ENCODE results near the gene EEF1AKMT2. TPM values are rescaled to one million over a fixed set of nuclear protein-coding genes. Genes with fewer than 3 reads are reported as not detected.
A peak's percentile ranks its signal among the peaks of the same experiment; 100 is the strongest.

EEF1AKMT2 gene
- total RNA-seq, 1 donor from 2014 or later = 10.0 TPM

DNA sequence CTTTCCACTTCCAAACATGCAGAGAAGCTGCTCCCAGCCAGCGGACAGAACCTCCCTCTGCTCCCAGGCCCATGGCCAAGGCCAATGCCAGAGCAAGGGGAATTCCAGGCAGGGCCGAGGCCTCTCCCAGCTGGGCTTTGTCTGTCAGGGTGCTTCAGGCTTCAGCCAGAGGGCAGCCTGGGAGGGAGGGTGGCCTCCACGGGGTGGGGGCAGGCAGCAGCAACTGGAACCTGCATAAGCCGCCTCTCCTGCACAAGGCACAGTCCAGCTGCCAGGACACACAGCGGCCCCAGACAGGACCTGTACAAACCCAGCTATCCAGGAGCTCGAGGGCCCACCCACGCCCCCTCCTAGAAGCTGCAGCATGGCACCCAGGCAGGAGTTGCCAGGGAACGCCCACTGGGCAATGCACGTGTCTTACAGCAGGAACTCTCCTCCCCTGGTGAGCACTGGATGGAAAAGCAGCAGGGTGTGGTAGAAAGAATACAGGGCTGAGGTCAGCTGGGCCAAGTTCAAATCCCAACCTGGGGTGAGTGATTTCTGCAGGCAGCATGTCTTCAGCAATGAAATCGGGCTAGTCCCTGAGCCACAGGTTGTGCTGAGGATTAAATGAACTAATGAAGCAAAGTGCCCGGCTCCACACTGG, 55.1 kb downstream of the EEF1AKMT2 start:
- peak; percentile 71 for ATAC-seq

DNA sequence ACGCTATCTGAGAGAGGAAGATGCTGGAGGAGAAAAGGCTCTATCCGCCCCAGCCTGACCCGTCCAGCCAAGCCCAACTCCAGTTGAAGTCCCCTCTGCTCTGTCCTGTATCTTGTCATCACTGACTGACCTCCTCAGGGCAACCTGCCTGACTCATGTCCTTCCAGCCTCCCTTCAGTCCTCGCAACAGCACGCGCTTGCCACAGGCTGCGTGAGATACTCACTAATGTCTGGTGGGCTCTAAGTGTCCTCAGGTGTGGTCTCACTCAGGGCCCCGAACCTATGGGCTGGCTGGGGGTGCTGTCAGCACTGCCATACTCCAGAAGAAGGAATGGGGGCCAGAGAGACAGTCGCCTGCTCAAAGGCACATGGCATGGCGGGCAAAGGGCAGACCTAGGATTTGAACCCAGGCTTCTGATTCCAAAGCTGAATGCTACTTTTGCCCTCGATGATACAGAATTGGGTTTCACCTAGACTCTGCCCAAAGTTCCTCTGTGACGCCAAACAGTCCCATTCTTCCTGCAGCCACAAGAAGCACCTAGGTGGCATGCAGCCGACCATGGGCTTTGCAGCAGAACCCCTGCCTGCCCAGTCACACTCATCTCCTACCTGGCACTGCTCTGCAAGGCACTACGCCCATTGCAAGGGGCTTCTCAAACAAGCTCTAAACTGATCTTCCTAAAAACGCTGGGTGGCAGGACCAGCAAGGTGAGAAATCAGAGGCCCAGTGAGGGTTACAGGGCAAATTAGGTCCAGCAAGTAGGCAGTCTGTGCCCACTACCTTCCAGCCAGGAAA, 56.0 kb downstream of the EEF1AKMT2 start:
- ATAC-seq = no peak

DNA sequence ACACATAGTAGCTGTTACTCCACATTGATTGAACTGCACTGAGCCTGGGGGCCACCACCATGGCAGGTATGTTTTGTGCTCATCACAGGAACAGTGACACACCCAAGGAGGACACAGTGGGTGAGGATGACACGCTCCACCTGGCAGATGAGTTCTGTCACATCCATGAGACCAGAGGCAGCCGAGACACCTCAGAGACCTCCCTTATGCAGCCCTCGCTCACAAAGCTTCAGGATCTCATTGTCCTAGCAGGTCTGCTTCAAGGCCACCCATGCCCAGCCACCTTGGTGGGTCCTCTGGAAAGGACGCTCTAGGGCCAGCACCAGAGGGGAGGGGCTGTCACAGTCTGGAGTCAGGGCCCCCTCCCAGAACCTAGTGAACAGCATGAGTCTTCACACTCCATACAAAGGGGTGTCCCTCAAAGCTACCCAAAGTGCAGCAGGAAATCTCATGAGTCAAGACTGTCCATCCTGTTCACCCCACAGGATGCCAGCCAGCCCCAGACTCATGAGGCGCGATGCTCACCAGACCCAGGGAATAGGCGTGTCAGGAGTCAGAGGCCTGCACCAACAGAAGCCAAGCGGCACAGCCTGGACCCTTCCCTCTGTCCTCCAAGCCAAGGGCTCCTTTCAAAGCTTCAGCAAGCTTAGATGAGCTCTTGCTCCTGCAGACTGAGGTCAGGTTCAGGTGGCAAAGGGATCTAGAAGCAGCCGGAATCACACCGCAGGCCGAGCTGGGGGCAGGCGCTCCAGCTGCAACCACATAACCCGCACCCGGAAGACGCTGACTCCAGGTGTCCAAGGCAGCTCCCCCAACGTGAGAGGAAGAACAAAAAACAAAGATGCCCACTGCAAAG, 57.1 kb downstream of the EEF1AKMT2 start:
- no peak for ATAC-seq

DNA sequence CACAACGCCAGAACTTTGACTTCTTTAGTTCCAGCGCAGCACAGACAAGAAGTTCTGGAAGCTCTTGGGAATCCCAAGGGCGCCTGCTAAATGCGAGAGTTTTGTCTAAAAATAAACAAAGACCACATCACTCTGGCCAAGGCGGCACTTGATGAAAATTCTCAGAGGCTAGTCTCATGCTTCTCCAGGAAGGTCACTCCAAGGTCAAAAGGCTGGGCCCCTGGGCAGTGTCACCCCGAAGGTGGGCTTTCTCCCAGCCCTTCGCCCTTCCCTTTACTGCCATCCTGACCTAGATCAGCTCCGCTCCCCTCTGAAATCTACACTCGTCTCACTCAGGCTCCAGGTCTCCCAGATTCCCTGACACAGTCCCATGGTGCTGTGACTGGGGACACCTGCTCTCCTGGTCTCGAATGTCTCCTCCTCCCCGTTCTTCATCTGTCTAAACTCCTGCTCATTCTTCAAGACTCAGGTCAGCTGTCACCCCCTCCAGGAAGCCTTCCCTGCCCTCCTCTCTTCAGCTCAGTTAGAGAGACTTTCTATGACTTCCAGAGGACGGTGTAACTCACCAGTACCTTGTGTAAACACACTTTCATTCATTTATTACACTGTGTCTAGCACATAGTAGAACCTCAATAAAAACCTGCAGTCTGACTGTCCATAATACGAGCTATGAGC, 58.0 kb downstream of the EEF1AKMT2 start:
- no peak for ATAC-seq

DNA sequence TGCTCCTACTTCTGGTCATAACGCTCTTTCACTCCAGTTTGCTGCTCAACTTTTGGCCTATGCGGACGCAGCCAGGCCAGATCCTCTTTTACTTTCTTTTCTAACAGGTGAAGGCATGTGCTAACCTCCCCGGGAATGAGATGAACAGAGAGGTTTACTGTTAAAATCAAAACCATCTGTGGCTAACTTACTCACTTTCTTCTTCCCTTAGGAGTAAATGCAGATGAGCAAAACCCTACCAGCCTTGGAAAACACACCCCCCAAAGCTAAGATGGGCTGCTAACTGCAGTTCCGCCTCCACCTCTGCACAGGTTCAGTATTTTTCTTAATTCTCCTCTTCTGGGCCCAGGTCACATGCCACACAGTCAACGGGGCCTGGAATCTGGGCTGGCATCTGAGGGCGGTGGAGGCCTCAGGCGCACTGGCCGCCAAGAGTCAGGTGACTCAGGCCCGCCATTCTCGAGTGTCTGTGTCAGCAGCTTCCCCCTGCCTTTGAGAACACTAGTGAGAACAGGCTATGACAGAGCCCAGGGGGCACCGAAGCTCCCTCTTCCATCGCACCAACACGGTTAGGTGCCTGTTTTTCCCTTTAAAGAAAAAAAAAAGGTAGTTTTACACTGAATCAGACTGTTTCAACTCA, 58.6 kb downstream of the EEF1AKMT2 start:
- peak; percentile 59 for ATAC-seq

DNA sequence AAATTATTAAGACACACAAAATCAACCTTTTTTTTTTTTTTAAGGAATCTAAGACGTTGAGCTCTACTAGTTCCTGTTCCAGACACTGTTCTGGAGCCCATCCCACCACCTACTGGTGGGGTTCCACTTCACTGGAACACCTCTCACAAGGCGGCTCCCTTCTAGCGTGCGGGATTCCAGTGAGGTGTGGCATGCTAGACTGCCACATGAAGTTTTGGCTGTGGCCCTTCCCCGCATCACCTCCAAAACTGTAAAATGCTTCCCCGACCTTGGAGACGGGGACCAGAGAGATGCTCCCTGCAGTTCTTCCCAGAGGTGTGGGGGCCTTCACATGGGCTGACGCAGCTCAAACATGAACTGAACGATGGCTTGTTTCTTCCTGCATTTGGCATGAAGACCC, 60.1 kb downstream of the EEF1AKMT2 start:
- no peak for ATAC-seq

DNA sequence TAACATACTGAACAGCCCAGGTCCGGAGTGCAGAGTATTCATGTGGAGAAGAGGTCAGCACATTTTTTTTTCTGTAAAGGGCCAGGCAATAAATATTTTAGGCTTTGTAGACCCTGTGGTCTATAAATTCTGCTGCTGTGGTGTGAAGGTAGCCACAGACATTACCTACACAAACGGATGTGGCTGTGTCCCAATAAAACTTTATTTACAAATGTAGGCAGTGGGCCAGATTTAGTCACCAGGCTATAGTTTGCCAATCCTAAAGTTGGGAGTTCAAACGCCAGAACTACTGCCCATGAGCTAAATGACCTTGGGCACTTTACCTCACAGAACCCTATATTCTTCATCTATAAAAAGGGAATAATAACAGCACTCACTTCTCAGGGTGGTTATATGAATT, 60.9 kb downstream of the EEF1AKMT2 start:
- ATAC-seq = no peak

DNA sequence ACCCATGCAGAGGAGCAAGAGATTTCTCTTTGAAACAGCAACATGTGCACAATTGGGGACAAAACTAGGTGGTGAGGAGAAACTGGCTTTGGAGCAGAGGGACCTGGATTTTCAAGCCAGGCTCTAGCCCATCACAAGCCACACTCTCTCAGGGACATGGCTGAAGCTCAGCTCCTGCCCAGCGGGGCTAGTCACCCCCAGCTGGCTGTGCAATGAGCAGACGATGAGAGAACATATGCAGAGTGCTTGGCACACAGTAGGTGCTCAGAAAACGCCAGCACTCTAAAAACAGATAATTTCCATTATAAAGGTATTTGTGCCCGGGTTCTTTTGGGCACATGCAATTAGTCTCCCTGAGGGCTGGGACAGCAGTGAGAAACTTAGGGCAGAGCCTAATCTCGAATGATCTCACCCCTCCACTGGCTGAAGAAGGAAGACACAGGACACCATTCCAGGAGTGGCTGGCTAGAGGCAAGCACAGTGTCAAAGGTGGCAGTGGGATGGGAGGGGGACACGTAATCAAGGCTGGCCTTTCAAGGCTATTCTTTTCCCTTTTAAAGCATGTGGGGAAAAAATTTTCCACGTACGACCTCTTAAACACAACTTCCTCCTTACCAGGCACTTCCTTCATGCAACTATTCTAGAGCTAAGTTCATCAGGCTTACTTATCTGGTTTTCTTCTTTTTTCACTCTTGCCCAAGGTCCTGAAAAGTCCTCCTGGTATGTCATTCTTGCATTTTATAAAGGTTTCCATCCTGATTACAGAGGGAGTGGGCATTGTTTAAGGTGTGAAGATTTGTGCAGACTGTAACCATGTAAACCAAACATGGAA, 62.6 kb downstream of the EEF1AKMT2 start:
- ATAC-seq = no peak

DNA sequence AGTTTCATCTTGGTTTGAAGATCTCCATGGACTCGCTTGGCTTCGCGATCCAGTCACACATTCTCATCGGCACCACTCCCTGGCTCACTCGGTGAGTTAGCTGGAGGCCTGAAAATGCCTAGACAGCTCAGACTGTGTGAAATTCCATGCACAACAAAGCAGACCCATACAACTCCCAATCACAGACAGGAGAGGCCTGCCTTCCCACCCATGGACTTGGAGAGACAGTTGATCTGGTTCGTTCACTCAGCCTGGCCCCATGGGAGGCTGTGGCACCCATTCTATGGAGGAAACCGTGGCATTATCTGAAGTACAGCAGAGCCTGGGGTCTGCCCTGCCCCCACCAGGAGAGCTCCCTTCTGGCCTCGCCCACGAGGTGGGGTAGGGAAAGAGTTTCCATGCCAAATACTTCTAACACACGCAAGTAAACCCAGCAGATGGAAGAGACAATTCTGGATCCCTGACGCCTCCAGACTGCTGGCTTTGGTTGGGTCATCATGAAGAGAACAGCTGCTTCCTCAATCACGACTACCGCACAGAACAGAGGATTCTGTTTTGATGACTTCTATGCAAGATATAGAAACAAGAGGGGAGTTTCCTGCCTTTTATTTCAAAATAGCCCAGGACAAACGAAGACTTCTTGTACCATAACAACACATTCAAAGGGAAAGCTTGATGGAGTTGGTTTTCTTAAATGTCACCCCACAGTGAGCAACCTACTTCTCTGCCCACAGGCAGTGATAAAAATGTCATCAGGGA, 63.4 kb downstream of the EEF1AKMT2 start:
- peak; percentile 19 for ATAC-seq

DNA sequence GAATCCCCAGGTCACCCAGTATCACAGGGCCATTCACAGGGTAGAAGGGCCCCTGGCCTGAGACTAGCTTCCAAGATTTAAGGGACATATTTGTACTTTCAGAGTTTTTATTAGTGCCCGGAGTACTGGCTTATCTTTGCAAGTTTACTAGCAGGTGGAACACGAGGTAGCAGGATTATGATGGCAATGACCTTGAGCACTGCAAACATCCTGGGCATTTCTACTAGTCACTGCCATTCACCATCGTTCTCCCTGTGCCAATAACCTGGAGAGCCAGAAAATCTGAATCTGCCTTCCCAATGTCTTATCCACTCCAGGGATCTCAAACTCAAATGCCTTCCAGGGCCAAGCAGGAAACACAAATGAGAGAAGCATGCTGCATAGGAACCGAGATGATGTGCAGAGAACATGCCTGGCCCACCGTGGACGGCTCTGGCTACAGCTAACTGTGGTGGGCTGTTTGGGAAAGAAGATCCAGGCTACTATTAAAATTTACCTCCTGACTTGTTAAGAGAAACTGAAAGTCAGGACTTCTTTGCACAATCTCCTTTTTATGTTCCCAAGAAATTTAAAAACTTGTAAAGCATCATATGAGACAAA, 64.2 kb downstream of the EEF1AKMT2 start:
- ATAC-seq = no peak

DNA sequence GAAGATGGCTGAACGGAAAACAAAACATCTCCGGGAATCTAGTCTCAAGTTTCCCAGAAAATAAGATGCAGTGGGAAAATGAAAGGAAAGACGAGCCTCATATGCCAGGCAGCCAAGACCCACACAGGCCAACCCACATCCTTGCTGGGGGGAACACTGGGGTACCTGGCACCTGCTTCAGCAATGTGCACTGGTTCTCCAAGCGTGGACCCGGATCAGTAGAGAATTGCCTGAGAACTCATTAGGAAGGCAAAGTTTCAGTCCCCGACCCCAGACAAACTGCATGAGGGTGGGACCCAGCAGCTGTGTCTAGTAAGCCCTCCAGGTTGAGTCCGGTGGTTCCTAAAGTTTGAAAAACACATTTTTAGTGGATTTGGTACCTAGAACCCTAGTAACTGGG, 65.9 kb downstream of the EEF1AKMT2 start:
- no peak for ATAC-seq

DNA sequence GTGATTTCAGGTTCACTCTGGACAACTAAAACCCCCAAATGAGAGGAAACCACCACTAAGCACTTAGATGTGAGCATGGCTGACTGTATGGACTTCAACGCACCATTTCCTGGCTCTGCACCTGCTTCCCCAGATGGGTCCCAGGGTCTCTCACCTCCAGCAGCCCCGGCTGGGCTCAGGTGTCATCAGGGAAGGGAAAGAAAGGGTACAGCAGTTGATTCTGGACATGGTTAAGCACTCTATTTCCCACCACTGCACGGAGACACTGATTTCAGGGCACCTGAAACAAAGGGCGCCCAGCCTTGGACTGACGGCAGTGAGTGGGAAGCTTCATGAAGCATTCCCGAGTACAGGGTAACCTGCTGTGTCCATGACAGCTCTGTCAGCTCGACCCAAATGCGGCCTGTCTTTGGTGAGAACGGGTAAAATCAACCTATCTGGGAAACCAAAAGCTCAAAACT, 66.5 kb downstream of the EEF1AKMT2 start:
- ATAC-seq = no peak

DNA sequence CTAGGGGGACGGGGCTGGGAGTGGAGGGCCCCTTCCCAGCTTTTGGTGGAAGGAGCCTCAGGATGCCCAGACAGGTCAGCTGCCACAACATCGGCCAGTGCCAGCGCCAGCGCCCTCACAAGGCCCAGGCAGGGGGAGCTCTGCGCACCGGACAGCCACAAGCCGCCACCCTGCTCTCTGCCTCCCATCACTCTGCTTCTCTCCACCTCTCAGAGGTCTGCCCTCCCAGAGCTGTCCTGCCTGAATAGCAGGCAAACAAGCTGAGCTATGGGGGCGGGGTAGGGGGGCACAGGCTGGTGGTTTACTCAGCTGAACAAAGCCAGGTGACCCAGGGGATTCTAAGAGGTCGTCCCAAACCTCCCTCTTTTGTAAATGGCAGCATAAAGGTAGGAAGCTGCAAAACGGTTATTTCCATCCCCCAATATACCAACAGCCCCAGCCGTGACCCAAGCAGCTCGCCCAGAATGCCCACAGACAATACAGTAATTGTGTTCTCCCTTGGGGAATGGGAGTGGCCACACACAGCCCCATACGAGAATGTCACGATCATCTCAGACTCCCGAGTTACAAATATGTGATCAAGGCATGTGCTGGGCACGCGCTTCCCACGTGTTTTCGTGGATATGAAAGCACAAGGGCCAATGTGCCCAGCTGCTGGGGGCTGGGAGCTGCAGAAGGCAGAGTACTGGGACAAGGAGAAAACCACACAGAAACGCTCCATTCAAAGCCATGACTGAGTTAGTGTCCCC, 67.2 kb downstream of the EEF1AKMT2 start:
- ATAC-seq = no peak

DNA sequence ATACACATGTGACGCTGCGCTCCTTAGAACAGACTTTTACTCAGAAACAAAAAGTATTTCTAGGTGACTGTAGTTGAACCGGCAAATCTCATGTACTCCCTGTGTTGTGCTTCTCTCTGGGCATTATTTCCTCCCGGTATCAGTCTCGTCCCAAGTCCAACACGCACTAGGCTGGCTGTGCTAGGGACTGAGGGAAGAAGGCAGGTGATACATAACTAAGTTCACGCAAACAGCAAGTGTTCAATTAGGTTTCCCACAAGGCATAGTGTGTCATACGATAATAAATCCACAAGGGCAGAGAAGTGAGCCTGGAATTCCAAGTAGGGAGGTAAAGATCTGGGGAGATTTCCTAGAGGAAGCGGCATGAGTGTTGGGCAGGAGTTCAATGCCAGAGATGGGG, 67.9 kb downstream of the EEF1AKMT2 start:
- no peak for ATAC-seq

DNA sequence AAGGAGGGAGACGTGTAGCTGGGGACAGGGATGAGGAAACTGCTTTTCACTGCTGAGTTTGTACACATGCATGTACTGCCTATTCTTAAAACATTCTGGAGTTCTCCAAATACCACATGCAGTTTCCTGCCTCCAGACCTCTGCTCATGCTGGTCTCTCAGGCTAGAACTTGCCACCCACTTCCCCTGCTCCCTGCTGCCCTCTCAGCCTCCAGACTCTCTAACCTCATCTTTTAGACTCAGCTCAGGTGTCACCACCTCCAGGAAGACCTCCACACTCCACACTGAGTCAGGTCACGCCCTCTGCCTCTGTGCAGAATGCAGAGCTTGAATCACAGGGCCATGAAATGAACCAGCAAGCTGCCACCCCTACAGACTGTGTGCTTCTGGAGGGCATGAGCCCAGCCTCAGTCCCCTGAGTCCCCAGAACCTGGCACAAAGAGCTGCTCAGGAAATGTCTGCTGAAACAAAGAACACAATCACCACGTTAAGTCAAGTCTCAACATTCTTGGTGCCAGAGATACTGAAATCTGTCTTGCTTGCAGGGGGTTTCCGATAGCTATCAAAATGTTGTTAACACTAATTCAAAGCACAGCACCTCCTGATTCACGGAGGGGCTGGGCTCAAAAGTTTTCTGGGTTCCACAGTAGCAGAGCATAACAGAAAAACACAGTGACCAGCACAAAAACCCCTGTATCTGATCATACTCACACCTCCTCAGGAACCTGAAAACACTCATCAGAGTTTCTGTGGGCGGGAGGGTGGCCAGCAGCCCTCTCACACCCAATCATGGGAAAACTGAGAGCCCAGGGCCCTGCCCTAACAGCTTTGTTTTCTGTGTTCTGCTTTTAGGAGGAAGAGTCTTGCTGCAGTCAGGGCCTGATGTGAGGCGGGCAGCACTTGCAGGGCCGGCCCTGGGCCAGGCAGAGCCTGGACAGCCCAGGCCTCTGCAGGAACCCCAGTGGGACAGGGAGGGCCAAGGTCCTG, 68.6 kb downstream of the EEF1AKMT2 start:
- peak; percentile 46 for ATAC-seq

DNA sequence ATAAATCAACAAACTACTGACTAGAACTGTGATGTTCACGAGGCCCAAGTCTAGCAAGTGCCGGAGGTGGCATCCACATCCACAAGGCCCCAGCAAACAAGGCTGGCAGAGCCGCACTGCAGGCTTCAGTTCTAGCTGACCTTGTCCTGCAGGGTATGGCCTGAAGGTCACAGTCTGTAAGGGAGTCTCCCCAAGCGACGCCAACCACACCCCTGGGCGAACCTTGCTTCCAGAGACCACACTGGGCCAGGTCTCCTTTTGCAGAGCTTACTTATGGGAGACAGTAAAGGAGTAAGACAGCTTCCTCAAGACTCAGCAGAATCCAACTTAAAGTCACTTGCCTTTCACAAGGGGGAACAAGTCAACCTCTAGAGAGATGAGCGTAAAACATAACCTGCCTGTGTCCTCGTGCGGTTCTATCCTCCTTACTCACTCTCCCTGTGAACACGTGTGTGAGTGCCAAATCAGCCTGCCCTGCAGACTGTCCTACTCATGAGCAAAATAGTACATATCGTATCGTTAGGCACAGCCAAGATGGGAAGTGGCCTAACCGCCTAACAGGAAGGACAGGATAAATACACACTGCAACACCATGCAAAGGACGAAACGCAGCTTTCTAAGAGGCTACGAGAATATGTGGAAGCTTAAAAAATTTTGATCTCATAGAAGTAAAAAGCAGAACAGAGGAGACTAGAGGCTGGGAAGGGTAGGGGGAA, 70.2 kb downstream of the EEF1AKMT2 start:
- peak; percentile 50 for ATAC-seq

DNA sequence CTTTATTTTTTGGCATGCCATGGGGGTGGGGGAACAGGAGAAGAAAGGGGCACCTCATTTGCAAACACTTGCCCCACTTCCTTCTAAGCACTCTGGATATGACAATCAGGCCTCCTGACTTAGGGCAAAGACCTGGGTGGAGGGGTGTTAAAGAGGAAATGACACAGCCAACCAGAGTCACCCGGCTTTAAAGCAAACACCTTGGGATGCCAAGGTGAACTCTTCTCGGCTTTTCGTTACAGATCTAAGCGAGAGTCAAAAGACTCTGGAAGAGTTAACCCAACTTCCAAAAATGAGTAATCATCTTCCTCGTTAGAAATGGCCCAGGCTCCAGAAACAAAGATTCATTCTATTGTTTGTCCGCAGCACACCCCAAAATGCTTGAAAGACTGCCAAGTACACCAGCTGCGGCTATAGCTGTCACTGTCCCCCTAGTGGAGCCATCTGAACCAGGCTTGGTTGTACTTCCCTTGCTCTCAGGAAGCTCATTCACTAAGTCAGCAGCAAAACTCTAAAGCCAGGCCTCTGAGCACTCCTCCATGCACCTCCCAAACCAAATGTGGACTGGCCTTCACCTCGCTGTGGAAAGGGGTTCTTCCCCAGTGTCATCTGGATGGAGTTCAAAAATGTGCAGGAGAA, 72.4 kb downstream of the EEF1AKMT2 start:
- ATAC-seq = peak; percentile 76
